HL-60 (cell line): ENCODE data around the gene RABGAP1L.

ENCODE experiments used
- DNase-seq, 2 experiments: peaks; one replicate each; pipeline ENCODE4 v3.0.0-alpha.2; 2010 to 2020; ENCODE audit warnings: low read depth in 1 of 2, low spot score in 1 of 2
- H3K27ac ChIP-seq: fragments of 250-450 bp; sonication (Bioruptor Pico); replicated peaks from 2 replicates; pipeline ENCODE4 v1.5.1; 2020; ENCODE audit warnings: mild to moderate bottlenecking, moderate library complexity
- H3K27me3 ChIP-seq: fragments of 250-450 bp; sonication (Bioruptor Pico); 2 replicates; pipeline ENCODE4 v1.5.1; 2021; ENCODE audit warnings: mild to moderate bottlenecking, moderate library complexity; ENCODE audit not compliant: insufficient read depth, poor library complexity, severe bottlenecking
- H3K4me3 ChIP-seq: replicated peaks from 2 replicates; pipeline ENCODE4 v1.5.1; 2011; ENCODE audit warnings: mild to moderate bottlenecking, control low read depth, low read length; ENCODE audit not compliant: insufficient read depth
- GABPA ChIP-seq: IDR thresholded peaks from 2 replicates; pipeline ENCODE4 v1.6.1; 2012; ENCODE audit warnings: low read depth
- POLR2AphosphoS5 ChIP-seq: IDR thresholded peaks from 2 replicates; pipeline ENCODE4 v1.6.1; 2012; ENCODE audit warnings: low read depth
- SPI1 ChIP-seq: IDR thresholded peaks from 2 replicates; pipeline ENCODE4 v1.6.1; 2012; ENCODE audit warnings: low read depth, mild to moderate bottlenecking, borderline replicate concordance
- TF ChIP-seq, protein P1 (sequence below): IDR thresholded peaks from 2 replicates; pipeline ENCODE4 v1.6.1; 2012; ENCODE audit warnings: low read depth; ENCODE audit not compliant: insufficient replicate concordance
- TF ChIP-seq, protein P2 (sequence below): IDR thresholded peaks from one replicate; pipeline ENCODE4 v1.5.1; 2011; ENCODE audit warnings: low read length, control low read depth, inconsistent platforms; ENCODE audit not compliant: insufficient read depth

The RABGAP1L gene

DNA sequence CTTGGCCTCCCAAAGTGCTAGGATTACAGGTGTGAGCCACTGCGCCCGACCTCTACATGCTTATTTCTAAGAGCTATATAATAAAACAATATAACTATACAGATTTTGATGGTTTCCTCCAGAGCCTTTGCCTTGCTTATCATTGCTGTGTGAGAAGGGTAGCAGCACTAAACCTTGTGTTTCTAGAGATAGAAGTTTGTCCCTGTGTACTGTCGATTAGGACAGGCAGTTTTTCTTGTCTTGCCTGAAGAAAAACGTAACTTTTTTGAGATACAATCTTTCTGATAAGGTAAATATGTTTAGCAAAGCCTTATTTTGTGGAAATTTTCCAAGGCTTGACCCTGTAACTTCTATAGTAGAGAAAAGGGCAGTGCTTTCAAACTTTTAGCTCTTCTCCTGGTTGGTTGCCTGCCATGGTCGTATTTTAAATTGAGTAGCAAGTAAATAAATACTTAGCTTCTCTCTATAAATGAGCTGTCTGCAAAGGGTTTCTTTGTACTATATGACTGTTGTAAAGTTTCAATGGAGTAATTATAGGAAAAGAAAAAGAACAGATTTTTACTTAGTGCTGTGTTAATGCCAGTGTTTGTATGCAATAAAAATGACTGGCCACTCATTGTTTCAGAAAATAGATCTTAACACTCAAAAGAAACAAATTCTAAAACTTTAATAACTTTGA lies 754.0 kb downstream of the RABGAP1L start:
- TF ChIP-seq, protein P1, sequence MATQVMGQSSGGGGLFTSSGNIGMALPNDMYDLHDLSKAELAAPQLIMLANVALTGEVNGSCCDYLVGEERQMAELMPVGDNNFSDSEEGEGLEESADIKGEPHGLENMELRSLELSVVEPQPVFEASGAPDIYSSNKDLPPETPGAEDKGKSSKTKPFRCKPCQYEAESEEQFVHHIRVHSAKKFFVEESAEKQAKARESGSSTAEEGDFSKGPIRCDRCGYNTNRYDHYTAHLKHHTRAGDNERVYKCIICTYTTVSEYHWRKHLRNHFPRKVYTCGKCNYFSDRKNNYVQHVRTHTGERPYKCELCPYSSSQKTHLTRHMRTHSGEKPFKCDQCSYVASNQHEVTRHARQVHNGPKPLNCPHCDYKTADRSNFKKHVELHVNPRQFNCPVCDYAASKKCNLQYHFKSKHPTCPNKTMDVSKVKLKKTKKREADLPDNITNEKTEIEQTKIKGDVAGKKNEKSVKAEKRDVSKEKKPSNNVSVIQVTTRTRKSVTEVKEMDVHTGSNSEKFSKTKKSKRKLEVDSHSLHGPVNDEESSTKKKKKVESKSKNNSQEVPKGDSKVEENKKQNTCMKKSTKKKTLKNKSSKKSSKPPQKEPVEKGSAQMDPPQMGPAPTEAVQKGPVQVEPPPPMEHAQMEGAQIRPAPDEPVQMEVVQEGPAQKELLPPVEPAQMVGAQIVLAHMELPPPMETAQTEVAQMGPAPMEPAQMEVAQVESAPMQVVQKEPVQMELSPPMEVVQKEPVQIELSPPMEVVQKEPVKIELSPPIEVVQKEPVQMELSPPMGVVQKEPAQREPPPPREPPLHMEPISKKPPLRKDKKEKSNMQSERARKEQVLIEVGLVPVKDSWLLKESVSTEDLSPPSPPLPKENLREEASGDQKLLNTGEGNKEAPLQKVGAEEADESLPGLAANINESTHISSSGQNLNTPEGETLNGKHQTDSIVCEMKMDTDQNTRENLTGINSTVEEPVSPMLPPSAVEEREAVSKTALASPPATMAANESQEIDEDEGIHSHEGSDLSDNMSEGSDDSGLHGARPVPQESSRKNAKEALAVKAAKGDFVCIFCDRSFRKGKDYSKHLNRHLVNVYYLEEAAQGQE, result no peak
- TF ChIP-seq SPI1 (no peak), POLR2AphosphoS5 (no peak), GABPA (no peak)
- TF ChIP-seq, protein P2, sequence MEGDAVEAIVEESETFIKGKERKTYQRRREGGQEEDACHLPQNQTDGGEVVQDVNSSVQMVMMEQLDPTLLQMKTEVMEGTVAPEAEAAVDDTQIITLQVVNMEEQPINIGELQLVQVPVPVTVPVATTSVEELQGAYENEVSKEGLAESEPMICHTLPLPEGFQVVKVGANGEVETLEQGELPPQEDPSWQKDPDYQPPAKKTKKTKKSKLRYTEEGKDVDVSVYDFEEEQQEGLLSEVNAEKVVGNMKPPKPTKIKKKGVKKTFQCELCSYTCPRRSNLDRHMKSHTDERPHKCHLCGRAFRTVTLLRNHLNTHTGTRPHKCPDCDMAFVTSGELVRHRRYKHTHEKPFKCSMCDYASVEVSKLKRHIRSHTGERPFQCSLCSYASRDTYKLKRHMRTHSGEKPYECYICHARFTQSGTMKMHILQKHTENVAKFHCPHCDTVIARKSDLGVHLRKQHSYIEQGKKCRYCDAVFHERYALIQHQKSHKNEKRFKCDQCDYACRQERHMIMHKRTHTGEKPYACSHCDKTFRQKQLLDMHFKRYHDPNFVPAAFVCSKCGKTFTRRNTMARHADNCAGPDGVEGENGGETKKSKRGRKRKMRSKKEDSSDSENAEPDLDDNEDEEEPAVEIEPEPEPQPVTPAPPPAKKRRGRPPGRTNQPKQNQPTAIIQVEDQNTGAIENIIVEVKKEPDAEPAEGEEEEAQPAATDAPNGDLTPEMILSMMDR, result no peak
- Histone ChIP-seq H3K27ac (no peak overlapping the region), H3K4me3 (no peak overlapping the region), H3K27me3 (no peaks in the 10 kb centered on the region)
- DNase-seq, result no peak

DNA sequence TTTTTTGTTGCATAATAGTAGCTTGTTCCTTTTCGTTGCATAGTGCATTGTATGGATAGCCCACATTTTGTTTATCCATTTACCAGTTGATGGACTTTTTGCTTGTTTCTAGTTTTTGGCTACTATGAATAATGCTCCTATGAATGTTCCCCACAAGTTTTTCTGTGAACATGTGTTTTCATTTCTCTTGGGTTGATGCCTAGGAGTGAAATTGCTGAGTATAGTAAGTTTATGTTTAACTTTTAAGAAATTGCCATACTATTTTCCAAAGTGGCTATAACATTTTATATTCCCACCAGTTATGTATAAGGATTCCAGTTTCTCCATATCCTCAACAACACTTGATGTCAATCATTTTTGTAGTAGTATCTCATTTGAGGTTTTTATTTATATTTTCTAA lies 755.7 kb downstream of the RABGAP1L start:
- Histone ChIP-seq H3K4me3 (no peak overlapping the region), H3K27ac (no peak overlapping the region), H3K27me3 (no peaks in the 10 kb centered on the region)
- DNase-seq, result no peak
- TF ChIP-seq, protein P1, result no peak
- TF ChIP-seq SPI1, result no peak
- TF ChIP-seq, protein P2, result no peak

DNA sequence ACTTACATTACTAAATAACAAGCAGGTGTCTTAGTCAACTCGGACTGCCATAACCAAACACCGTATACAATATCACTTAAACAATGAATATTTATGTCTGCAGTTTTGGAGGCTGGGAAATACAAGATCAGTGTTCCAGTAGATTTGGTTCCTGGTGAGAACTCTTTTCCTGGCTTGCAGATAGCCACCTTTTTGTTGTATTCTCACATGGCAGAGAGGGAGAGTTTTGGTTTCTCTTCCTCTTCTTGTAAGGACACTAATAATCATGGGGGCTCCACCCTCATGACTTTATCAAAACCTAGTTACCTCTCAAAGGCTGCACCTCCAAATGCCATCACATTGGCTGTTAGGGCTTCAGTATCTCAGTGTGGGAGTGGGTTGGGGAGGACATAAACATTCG lies 757.5 kb downstream of the RABGAP1L start:
- no peak for DNase-seq
- H3K4me3 ChIP-seq, result no peak overlapping the region
- H3K27me3 ChIP-seq, result no peaks in the 10 kb centered on the region
- H3K27ac ChIP-seq, result no peak overlapping the region
- TF ChIP-seq GABPA (no peak), SPI1 (no peak), POLR2AphosphoS5 (no peak)
- TF ChIP-seq, protein P1, result no peak
- TF ChIP-seq, protein P2, result no peak
